Brain microvascular endothelial cell (primary cell): Measurements from ENCODE around the gene DEXI.

Experiments
- DNase-seq: peaks from one replicate; pipeline ENCODE4 v3.0.0-alpha.2; 2020
- H3K27ac ChIP-seq: fragments of 250-450 bp; sonication (Bioruptor Pico); 2 replicates; pipeline ENCODE4 v1.5.1; 2020; ENCODE audit warnings: mild to moderate bottlenecking, moderate library complexity
- H3K27me3 ChIP-seq: fragments of 250-450 bp; sonication (Bioruptor Pico); replicated peaks from 2 replicates; pipeline ENCODE4 v1.5.1; 2020; ENCODE audit warnings: mild to moderate bottlenecking
- H3K36me3 ChIP-seq: fragments of 250-450 bp; sonication (Bioruptor Pico); replicated peaks from 2 replicates; pipeline ENCODE4 v1.5.1; 2020; ENCODE audit warnings: mild to moderate bottlenecking
- H3K4me3 ChIP-seq: 2 replicates; pipeline ENCODE4 v1.5.1; 2011; ENCODE audit warnings: low read depth, mild to moderate bottlenecking, control low read depth, low read length, moderate library complexity
- in situ Hi-C: cut with HindIII; loops from 2 replicates; pipeline ENCODE4 v1.10.0; 2017; ENCODE audit warnings: low sequenced_read_pairs, low pct_ligation_motif_present
- TF ChIP-seq, protein P1 (sequence below): IDR thresholded peaks from 2 replicates; pipeline ENCODE4 v1.5.1; 2011; ENCODE audit warnings: low read depth, mild to moderate bottlenecking, moderate library complexity, low read length, control low read depth, inconsistent platforms; ENCODE audit errors: missing control alignments

Gene DEXI

DNA sequence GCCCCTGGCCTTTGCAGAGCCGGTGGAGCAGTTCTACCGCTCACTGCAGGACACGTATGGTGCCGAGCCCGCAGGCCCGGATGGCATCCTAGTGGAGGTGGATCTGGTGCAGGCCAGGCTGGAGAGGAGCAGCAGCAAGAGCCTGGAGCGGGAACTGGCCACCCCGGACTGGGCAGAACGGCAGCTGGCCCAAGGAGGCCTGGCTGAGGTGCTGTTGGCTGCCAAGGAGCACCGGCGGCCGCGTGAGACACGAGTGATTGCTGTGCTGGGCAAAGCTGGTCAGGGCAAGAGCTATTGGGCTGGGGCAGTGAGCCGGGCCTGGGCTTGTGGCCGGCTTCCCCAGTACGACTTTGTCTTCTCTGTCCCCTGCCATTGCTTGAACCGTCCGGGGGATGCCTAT is 35.8 kb downstream of the DEXI start:
- no peak for DNase-seq
- in situ Hi-C loops: no loop called here
- H3K36me3 ChIP-seq: no peaks in the 10 kb centered on the region
- TF ChIP-seq, protein P1, sequence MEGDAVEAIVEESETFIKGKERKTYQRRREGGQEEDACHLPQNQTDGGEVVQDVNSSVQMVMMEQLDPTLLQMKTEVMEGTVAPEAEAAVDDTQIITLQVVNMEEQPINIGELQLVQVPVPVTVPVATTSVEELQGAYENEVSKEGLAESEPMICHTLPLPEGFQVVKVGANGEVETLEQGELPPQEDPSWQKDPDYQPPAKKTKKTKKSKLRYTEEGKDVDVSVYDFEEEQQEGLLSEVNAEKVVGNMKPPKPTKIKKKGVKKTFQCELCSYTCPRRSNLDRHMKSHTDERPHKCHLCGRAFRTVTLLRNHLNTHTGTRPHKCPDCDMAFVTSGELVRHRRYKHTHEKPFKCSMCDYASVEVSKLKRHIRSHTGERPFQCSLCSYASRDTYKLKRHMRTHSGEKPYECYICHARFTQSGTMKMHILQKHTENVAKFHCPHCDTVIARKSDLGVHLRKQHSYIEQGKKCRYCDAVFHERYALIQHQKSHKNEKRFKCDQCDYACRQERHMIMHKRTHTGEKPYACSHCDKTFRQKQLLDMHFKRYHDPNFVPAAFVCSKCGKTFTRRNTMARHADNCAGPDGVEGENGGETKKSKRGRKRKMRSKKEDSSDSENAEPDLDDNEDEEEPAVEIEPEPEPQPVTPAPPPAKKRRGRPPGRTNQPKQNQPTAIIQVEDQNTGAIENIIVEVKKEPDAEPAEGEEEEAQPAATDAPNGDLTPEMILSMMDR: no peak
- H3K27me3 ChIP-seq: no peaks in the 10 kb centered on the region
- H3K27ac ChIP-seq: no peak overlapping the region
- no peak overlapping the region for H3K4me3 ChIP-seq

DNA sequence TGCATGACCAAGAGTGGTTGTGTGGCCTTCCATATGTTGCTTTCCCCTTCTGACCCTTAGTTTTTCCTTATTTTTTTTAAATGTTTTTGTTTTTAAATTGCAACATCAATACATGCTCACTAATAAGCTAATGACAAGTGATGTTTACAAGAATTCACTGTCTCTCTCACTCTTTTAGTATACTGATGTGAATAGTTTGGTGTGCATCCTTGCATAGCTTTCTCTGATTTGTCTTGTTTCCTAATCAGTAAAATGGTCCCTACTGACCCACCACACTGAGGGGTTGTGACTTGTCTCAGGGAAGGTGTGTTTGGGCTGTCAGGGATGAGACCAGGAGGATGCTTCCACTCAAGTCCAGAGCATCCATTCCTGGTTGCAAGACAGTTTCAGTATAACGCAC is 39.3 kb downstream of the DEXI start:
- in situ Hi-C loops: no loop called here
- Histone ChIP-seq H3K36me3 (no peaks in the 10 kb centered on the region), H3K27me3 (no peaks in the 10 kb centered on the region), H3K4me3 (no peak overlapping the region), H3K27ac (no peak overlapping the region)
- no peak for DNase-seq
- TF ChIP-seq, protein P1: no peak

DNA sequence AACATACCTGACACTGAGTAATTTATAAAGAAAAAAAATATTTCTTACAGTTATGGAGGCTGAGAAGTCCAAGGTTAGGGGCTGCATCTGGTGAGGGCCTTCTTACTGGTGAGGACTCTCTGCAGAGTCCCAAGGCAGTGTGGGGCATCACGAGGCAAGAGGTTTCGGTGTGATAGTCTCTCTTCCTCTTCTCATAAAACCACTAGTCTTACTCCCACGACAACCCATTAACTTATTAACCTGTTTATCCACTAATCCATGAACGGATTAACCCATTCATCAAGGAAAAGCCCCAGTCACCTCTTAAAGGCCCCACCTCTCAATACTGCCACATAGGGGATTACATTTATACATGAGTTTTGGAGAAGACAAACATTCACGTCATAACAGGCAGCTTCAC is 45.1 kb downstream of the DEXI start:
- DNase-seq: no peak
- TF ChIP-seq, protein P1: no peak
- in situ Hi-C loops: no loop called here
- Histone ChIP-seq H3K4me3 (no peak overlapping the region), H3K27ac (no peak overlapping the region), H3K36me3 (no peaks in the 10 kb centered on the region), H3K27me3 (no peaks in the 10 kb centered on the region)

DNA sequence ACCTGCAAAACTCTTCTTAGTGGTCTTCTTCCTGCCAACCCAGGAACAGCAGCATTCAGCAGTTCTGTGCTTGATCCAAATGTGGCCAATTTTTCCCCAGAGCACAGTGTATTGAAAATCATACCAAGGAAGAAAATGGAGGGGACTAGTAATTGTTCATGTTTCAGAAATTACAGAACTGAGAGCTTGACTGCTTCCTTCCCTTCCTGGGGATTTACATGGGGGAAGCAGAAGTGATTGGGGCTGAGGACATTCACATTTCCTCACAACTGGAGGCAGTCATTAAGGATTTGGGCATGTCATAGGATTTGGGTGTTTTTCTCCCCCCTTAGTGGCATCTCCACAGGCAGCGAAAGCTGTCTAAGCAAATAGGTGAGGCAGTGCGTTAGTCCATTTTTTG is 45.5 kb downstream of the DEXI start:
- no peaks in the 10 kb centered on the region for H3K36me3 ChIP-seq
- no peak for DNase-seq
- TF ChIP-seq, protein P1: no peak

DNA sequence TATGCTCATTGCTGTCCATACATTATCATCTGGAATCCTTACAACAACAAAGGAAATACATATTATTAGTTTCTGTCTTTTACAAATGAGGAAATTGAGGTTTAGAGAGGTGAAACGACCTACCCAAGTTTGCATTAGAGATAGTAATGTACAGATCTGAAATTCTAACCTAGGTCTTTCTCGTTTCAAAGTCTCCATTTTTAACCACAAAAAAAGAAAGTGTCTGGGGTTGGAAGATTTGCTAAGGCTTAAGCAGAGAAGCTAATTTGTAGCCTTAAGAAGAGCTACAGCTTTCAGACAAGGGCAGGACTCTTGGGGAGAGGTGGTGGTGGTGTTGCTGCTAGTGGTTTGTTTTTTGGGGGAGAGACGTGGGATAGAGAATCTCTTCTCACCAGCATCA is 46.1 kb downstream of the DEXI start:
- H3K27ac ChIP-seq: no peak overlapping the region
- no peaks in the 10 kb centered on the region for H3K27me3 ChIP-seq
- DNase-seq: no peak
- in situ Hi-C loops: no loop called here
- H3K36me3 ChIP-seq: no peaks in the 10 kb centered on the region
- H3K4me3 ChIP-seq: no peak overlapping the region
- TF ChIP-seq, protein P1: no peak

More for the DNA sequence above, 45.5 kb downstream of the DEXI start:
- Histone ChIP-seq H3K27ac (no peak overlapping the region), H3K4me3 (no peak overlapping the region), H3K27me3 (no peaks in the 10 kb centered on the region)
- in situ Hi-C loops: no loop called here

DNA sequence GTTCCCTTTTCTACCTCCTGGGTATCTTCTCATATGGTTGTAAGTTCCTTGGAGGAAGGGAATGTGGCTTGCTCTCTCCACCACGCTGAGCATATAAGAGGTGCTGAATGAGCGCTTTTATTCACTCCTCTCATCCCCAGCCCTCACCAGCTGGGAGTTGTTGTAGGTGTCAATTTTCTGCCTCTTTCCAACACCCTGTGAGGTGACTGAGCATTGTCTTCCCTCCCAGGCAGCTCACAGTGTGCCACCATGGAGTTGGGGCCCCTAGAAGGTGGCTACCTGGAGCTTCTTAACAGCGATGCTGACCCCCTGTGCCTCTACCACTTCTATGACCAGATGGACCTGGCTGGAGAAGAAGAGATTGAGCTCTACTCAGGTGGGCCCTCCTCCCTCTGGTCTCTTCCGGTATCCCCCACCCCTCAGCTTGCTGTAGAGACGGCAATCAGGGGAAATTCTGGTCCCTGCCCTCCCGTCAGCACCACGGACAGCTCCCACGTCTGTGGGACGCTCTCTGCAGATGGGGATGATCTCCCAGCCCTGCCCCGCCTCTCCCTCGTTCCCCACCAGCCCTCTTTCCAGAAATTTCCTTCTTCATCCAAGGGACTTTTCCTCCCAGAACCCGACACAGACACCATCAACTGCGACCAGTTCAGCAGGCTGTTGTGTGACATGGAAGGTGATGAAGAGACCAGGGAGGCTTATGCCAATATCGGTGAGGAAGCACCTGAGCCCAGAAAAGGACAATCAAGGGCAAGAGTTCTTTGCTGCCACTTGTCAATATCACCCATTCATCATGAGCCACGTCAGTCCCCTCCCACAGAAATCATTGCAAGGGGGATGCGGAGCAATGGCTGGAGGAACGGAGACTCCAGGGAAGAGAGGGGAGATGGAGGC is 47.0 kb downstream of the DEXI start:
- in situ Hi-C loops: no loop called here
- Histone ChIP-seq H3K27ac (no peak overlapping the region), H3K36me3 (no peaks in the 10 kb centered on the region), H3K27me3 (no peaks in the 10 kb centered on the region), H3K4me3 (no peak overlapping the region)
- TF ChIP-seq, protein P1: no peak
- peak; percentile 27 for DNase-seq
